Measurements from ENCODE around the gene TCF12.
"Not testable (repeated sequence)": the region's sequence is repeated elsewhere in the genome, so short reads cannot be mapped to it uniquely, and the experiment has no call there.

The TCF12 gene

GRCh38 chr15:57147621-57148020, 229.2 kb downstream of the TCF12 start:
- no peak for DNase-seq

- no peak for DNase-seq
Measured at GRCh38 chr15:57148262-57148661, 229.8 kb downstream of the TCF12 start.

GRCh38 chr15:57149196-57149595, 230.8 kb downstream of the TCF12 start:
- DNase-seq, result no peak

DNA sequence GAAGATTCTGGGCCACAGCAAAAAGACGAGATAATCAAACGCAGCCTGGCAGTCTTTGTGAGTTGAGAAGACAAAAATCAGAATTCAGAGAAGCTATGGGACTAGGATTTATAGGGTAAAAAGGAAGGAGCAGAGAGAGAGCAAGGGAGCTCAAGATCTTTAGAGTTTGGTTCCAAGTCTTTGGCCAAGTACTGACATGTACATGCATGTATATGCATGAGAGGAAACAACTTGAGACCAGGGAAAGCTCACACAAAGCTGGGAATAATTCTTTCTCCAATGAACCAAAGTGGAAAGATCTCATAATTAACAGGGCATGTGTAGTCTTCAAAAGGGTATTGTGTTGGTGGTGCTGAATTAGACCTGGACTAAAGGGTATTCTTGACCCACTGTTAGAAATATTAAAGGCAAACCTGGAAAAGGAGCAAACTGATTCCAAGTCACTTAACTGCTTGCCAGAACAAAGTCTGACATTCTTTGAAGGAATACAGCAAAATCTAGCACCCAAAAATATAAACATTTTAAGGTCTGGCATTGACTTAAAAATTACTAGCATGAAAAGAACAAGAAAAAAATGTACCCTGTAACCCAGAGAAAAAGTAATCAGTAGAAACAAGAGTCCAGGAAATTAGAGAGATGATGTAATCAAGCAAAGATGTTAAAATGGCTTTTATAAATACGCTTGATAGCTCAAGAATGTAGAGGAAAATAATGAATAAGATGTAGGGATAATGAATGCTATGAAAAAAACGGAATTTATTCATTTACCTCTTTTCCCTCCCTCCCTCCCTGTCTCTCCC, 231.8 kb downstream of the TCF12 start:
- DNase-seq, result no peak

- not testable (repeated sequence) for DNase-seq
Measured at GRCh38 chr15:57150866-57151203, 232.4 kb downstream of the TCF12 start.

DNA sequence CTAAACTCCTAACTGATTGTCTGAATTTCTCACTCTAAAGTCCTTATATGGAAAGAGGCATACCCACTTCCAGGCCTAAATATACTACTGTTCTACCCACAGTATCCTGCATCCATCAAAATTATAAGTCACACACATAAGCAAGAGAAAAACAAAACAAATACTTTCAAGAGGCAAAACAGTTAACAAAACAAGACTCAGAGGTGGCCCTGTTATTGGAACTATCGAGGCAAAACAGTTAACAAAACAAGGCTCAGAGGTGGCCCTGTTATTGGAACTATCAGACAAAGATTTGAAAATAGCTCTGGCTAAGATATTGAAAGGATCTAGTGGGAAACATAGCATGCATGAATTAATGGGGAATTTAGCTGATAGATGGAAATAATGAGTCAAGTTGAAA, 233.7 kb downstream of the TCF12 start:
- no peak for DNase-seq

DNA sequence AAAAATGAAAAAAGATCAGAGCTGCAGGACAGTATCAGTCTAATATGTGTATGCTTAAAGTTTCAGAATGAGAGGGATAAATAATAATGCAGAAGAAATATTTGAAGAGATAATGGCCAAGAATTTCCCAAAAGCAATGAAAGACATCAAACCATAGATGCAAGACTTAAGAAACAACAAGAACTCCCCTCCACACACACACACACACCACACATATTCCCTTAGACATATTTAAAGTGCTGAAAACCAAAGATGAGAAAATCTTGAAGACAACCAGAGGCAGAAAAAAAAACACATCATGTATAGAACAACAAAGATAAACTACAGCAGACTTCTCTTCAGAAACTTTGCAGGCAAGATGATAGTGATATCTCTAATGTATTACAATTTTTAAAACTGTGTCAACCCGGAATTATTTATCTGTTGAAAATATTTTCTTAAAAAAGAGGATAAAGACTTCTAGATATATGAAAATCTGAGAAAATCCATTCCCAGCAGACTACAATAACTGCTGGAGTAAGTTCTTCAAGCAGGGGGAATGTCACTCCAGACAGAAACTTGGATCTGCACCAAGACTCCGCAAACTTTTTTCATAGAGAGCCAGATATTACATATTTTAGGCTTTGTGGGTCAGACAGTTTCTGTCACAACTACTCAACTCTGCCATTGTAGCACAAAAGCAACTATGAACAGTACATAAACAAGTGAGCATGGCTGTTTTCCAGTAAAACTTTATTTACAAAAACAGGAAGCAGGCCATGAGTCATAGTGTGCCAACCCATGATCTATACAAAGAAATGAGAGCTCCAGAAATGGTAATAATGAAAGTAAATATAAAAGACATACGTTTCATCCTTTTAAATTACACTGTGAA, 234.5 kb downstream of the TCF12 start:
- DNase-seq, result no peak

GRCh38 chr15:57156210-57156884, 237.9 kb downstream of the TCF12 start:
- DNase-seq, result peak; percentile 14 to 77

DNA sequence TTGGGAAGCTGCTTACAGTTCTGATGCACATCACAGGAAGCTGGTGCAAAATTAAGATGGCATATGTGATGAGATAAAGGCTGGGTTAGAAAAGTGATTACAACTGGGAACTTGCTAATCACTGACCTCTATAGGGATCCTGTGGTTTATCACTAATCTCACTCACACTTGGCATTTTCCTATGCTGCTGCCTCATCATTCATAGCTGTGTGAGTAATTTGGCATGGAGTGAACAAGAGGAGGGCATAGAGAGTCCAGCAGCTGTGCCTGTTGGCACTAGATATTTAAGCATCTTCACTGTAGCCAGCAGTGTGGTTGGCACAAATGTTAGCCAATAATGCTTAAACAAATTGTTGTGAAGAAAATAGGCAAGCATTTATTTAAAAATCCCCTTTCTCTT, 240.1 kb downstream of the TCF12 start:
- DNase-seq, result no peak

GRCh38 chr15:57158997-57159668, 240.7 kb downstream of the TCF12 start:
- DNase-seq, result no peak

DNA sequence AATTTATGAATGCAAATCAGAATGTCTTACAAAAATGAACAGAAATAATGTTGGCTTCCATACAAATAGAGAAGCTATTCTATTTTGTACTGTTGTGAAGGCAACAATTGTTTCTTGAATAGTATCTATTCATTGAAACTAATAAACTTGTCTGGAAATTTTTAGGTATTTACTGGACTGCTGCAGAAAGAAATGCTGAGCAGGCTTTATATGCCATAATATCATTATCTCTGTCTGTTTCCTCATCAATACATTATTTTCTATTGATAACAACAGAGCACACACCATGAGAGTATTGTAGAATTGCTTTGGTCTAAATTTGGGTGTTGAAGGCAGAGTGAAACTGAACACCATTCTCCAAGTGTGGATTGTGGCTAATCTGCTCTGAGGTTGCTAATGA, 241.3 kb downstream of the TCF12 start:
- DNase-seq, result no peak

GRCh38 chr15:57160823-57161560, 242.5 kb downstream of the TCF12 start:
- no peak for DNase-seq

DNA sequence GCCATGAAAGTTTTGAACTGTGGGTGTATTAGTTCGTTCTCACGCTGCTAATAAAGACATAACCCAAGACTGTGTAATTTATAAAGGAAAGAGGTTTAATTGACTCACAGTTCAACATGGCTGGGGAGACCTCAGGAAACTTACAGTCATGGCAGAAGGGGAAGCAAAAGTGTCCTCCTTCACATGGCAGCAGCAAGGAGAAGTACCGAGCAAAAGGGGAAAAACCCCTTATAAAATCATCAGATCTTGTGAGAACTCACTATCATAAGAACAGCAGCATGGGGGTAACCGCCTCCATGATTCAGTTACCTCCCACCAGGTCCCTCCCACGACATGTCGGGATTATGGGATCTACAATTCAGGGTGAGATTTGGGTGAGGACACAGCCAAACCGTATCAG, 245.8 kb downstream of the TCF12 start:
- DNase-seq, result not testable (repeated sequence)

GRCh38 chr15:57165992-57166391, 247.5 kb downstream of the TCF12 start:
- no peak for DNase-seq

- no peak for DNase-seq
Measured at GRCh38 chr15:57167821-57168395, 249.5 kb downstream of the TCF12 start.

- DNase-seq, result no peak
Measured at GRCh38 chr15:57169643-57170042, 251.2 kb downstream of the TCF12 start.

- no peak for DNase-seq
Measured at GRCh38 chr15:57171426-57171825, 253.0 kb downstream of the TCF12 start.

GRCh38 chr15:57172925-57173324, 254.5 kb downstream of the TCF12 start:
- no peak for DNase-seq

DNA sequence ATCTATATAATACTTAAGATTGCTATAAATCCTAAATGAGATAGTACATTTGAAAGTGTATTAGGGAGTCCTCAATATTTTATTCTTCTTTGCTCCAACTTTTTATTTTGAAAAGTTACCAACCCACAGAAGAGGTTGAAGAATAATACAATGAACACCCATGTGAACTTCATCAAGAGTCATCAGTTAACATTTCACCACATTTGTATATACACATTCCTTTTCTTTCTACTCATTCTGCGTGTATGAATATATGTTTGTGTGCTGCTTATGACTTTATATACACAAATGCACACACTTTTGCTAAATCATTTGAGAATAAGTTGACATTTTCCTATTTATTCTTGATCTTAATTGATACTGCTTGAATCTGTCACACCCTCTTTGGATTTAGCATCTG, 264.6 kb downstream of the TCF12 start:
- no peak for DNase-seq

- no peak for DNase-seq
Measured at GRCh38 chr15:57183614-57184344, 265.3 kb downstream of the TCF12 start.

DNA sequence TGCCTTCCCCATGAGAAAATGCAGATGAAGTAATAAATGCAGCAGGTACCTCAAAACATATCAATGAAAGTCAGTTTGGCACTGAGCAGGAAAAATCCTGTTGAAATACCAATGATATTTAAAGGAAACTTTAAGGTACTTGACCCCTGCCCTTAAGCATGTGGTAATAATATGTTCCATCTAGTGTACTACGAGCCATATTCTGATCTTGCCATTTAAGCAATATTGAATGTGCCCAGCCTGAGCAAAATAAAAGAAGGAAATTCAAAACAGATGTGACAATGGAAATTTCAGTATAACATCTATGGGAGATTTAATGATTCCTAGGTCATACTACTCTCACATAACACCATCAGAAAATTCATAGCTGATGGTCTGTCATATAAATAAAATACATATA, 266.1 kb downstream of the TCF12 start:
- DNase-seq, result no peak
